AG04450 (cell line): ENCODE measurements around the gene CAMK2G. TPM values are rescaled to one million over a fixed set of nuclear protein-coding genes. Genes with fewer than 3 reads are reported as not detected.

Experiments
- CTCF ChIA-PET: fragments of 300-600, 350-600 bp; formaldehyde crosslinking; extraction: SDS; loops from one replicate; lab custom pipeline; 2022; ENCODE audit warnings: antibody characterized with exemption, inconsistent platforms; lab: Charles Lee
- POLR2A ChIA-PET: fragments of 350-600 bp; formaldehyde crosslinking; extraction: SDS; loops from one replicate; lab custom pipeline; 2021; ENCODE audit warnings: antibody characterized with exemption, inconsistent platforms; lab: Yijun Ruan, JAX
- DNase-seq: peaks from one replicate; pipeline ENCODE4 v3.0.0-alpha.2; 2011; ENCODE audit warnings: low read depth, low spot score
- H3K27ac ChIP-seq: one replicate; pipeline ENCODE4 v1.5.1; 2012; ENCODE audit warnings: low read depth, low read length, control low read depth
- H3K27me3 ChIP-seq: one replicate; pipeline ENCODE4 v1.6.0; 2012; ENCODE audit warnings: low read length; ENCODE audit not compliant: control insufficient read depth, insufficient read depth
- H3K4me3 ChIP-seq: 2 replicates; pipeline ENCODE4 v1.5.1; 2011; ENCODE audit warnings: mild to moderate bottlenecking, low read depth, low read length, control low read depth
- H3K9me3 ChIP-seq: 2 replicates; pipeline ENCODE4 v1.5.1; 2012; ENCODE audit warnings: low read length; ENCODE audit not compliant: control insufficient read depth, insufficient read depth
- CTCF ChIP-seq: IDR thresholded peaks from 2 replicates; pipeline ENCODE4 v1.5.1; 2011; ENCODE audit warnings: low read depth, low read length, control low read depth, inconsistent platforms
- polyA plus RNA-seq: library from polyadenylated mRNA; depleted of rRNA; stranded (reverse); fragments of >200 nt; gene quantifications from 2 replicates; pipeline ENCODE4 v1.2.3, GENCODE V29; 2011

CAMK2G gene
- polyA plus RNA-seq, 1 experiment: 22.3 TPM

GRCh38 chr10:73817826-73818225 lies 56.5 kb downstream of the CAMK2G start:
- Histone ChIP-seq H3K27me3 (no peaks in the 10 kb centered on the region), H3K27ac (no peak overlapping the region), H3K4me3 (no peak overlapping the region), H3K9me3 (no peaks in the 10 kb centered on the region; the same call in 1 of the 2 replicates)
- DNase-seq: no peak
- ChIA-PET POLR2A (interaction anchor here (0.5 kb wide), 1 partner anchor 226 kb away, joined by 5 read pairs; no protein-coding TSS in a partner anchor), CTCF (no interaction called here)
- no peak for TF ChIP-seq CTCF

- no peak overlapping the region for H3K4me3 ChIP-seq
- H3K27ac ChIP-seq: peak overlapping the region; percentile 31
- no peaks in the 10 kb centered on the region for H3K27me3 ChIP-seq
- TF ChIP-seq CTCF: no peak
- ChIA-PET CTCF (no interaction called here), POLR2A (interaction anchor here (0.5 to 1.1 kb wide), 2 partner anchors 44 to 227 kb away, joined by 4 to 5 read pairs; no protein-coding TSS in a partner anchor)
- no peaks in the 10 kb centered on the region; the same call in 1 of the 2 replicates for H3K9me3 ChIP-seq
- no peak for DNase-seq
Observed at GRCh38 chr10:73816917-73817729, 57.2 kb downstream of the CAMK2G start.

GRCh38 chr10:73815719-73816030 lies 58.7 kb downstream of the CAMK2G start:
- no peak for DNase-seq
- CTCF ChIA-PET: interaction anchor here (1.2 kb wide), 3 partner anchors 64 to 124 kb away, joined by 3 to 4 read pairs (median 4); no protein-coding TSS in a partner anchor
- peak overlapping the region; percentile 65 for H3K27ac ChIP-seq

GRCh38 chr10:73814896-73815718 lies 59.2 kb downstream of the CAMK2G start:
- Histone ChIP-seq H3K27me3 (no peaks in the 10 kb centered on the region), H3K9me3 (no peaks in the 10 kb centered on the region; the same call in 1 of the 2 replicates), H3K4me3 (no peak overlapping the region), H3K27ac (peak overlapping the region; percentile 65)
- ChIA-PET POLR2A (no interaction called here), CTCF (interaction anchor here (1.2 kb wide), 3 partner anchors 65 to 125 kb away, joined by 3 to 4 read pairs (median 4); no protein-coding TSS in a partner anchor)
- TF ChIP-seq CTCF: no peak
- DNase-seq: no peak

More at GRCh38 chr10:73815719-73816030, 58.7 kb downstream of the CAMK2G start:
- Histone ChIP-seq H3K9me3 (no peaks in the 10 kb centered on the region; the same call in 1 of the 2 replicates), H3K27me3 (no peaks in the 10 kb centered on the region), H3K4me3 (no peak overlapping the region)
- TF ChIP-seq CTCF: no peak
- POLR2A ChIA-PET: no interaction called here
